PC-3 (cell line): Measurements from ENCODE around the gene GALNT2. TPM values are rescaled to one million over a fixed set of nuclear protein-coding genes. Genes with fewer than 3 reads are reported as not detected.

ENCODE experiments used
- ATAC-seq: fragments of 200-7000 bp; cut with Tn5 transposase; 2 replicates; pipeline ENCODE4 v1.9.1; 2020; ENCODE audit warnings: mild to moderate bottlenecking, moderate library complexity
- BruUV-seq: library from RNA; stranded (reverse); fragments of 400-500 nt; replicated peaks from 2 replicates; lab custom pipeline; 2021; lab: Mats Ljungman, UMichigan
- CTCF ChIA-PET: fragments of 300-600 bp; sonication (Branson Sonifier 250); formaldehyde crosslinking; loops from one replicate; lab custom pipeline; 2022; ENCODE audit warnings: antibody characterized with exemption; lab: Charles Lee
- POLR2A ChIA-PET: fragments of 300-600 bp; sonication (Branson Sonifier 250); formaldehyde crosslinking; loops from one replicate; lab custom pipeline; 2022; ENCODE audit warnings: antibody characterized with exemption; ENCODE audit not compliant: unreplicated experiment; lab: Charles Lee
- DNase-seq: peaks from one replicate; pipeline ENCODE4 v3.0.0-alpha.2; 2015
- H2AFZ ChIP-seq: fragments of 300-600 bp; sonication (generic); 2 replicates; pipeline ENCODE4 v1.6.0; 2016; ENCODE audit warnings: antibody characterized with exemption, low read length
- H3F3A ChIP-seq: fragments of 300-600 bp; sonication (generic); one replicate; pipeline ENCODE4 v1.6.0; 2017; ENCODE audit warnings: antibody characterized with exemption, low read length, control low read depth, mild to moderate bottlenecking; ENCODE audit not compliant: unreplicated experiment
- H3K27ac ChIP-seq: fragments of 300-600 bp; sonication (generic); 2 replicates; pipeline ENCODE4 v1.5.1; 2016; ENCODE audit warnings: mild to moderate bottlenecking, low read length
- H3K27me3 ChIP-seq: fragments of 300-600 bp; sonication (generic); 2 replicates; pipeline ENCODE4 v1.6.1; 2016; ENCODE audit warnings: low read length, mixed read lengths
- H3K36me3 ChIP-seq: fragments of 300-600 bp; sonication (generic); 2 replicates; pipeline ENCODE4 v1.6.1; 2016; ENCODE audit warnings: low read depth, mixed run types, low read length, mixed read lengths
- H3K4me1 ChIP-seq: fragments of 300-600 bp; sonication (generic); 2 replicates; pipeline ENCODE4 v1.5.1; 2016; ENCODE audit warnings: low read length; ENCODE audit not compliant: insufficient read depth
- H3K4me2 ChIP-seq: fragments of 300-600 bp; sonication (generic); 2 replicates; pipeline ENCODE4 v1.6.0; 2016; ENCODE audit warnings: low read length
- H3K4me3 ChIP-seq: fragments of 300-600 bp; sonication (generic); 2 replicates; pipeline ENCODE4 v1.5.1; 2016; ENCODE audit warnings: mild to moderate bottlenecking, low read length, mixed read lengths
- H3K79me2 ChIP-seq: fragments of 300-600 bp; sonication (generic); 2 replicates; pipeline ENCODE4 v1.6.1; 2017; ENCODE audit warnings: low read length, mixed read lengths
- H3K9ac ChIP-seq: fragments of 300-600 bp; sonication (generic); 2 replicates; pipeline ENCODE4 v1.6.0; 2016; ENCODE audit warnings: mild to moderate bottlenecking, low read length
- H3K9me2 ChIP-seq: fragments of 300-600 bp; sonication (generic); replicated peaks from 2 replicates; pipeline ENCODE4 v1.6.1; 2016; ENCODE audit warnings: mixed run types, low read length, mixed read lengths
- H3K9me3 ChIP-seq: fragments of 300-600 bp; sonication (generic); 2 replicates; pipeline ENCODE4 v1.6.1; 2016; ENCODE audit warnings: low read length, mixed read lengths
- H4K20me1 ChIP-seq: fragments of 300-600 bp; sonication (generic); 2 replicates; pipeline ENCODE4 v1.6.1; 2016; ENCODE audit warnings: low read length, mixed read lengths
- CTCF ChIP-seq: fragments of 300-600 bp; sonication (generic); conservative IDR thresholded peaks from 2 replicates; pipeline ENCODE4 v1.5.1; 2017; ENCODE audit warnings: antibody characterized with exemption, low read depth, mild to moderate bottlenecking, low read length
- EZH2 ChIP-seq: fragments of 300-600 bp; sonication (generic); IDR thresholded peaks from one replicate; pipeline ENCODE4 v1.6.1; 2017; ENCODE audit warnings: antibody characterized with exemption, mild to moderate bottlenecking, low read length; ENCODE audit not compliant: unreplicated experiment
- EZH2phosphoT487 ChIP-seq: fragments of 300-600 bp; sonication (generic); IDR thresholded peaks from 2 replicates; pipeline ENCODE4 v1.6.1; 2018; ENCODE audit warnings: mild to moderate bottlenecking, antibody characterized with exemption, low read length, borderline replicate concordance
- intact Hi-C: fragments of 100-400 bp; cut with micrococcal nuclease; formaldehyde crosslinking; loops from 2 replicates; pipeline ENCODE4 v1.9.0; 2023
- total RNA-seq: library from RNA; depleted of rRNA; stranded (reverse); fragments of >200 nt; gene quantifications from 2 replicates; pipeline ENCODE4 v1.2.3, GENCODE V29; 2014

Gene GALNT2
- total RNA-seq, 1 experiment from 2014 or later: 182 TPM

- Histone ChIP-seq H3K4me3 (no peak overlapping the region), H3K9me2 (no peaks in the 10 kb centered on the region), H3K4me2 (no peak overlapping the region), H3K9me3 (no peaks in the 10 kb centered on the region), H3K27me3 (no peaks in the 10 kb centered on the region), H3K9ac (no peak overlapping the region), H2AFZ (no peak overlapping the region), H3K4me1 (no peaks in the 10 kb centered on the region), H3K36me3 (peaks cover 4% of the 10 kb centered on the region; the same call in 1 of the 2 replicates), H4K20me1 (no peaks in the 10 kb centered on the region), H3K79me2 (peaks cover 23% of the 10 kb centered on the region), H3K27ac (no peak overlapping the region), H3F3A (no peaks in the 10 kb centered on the region)
- POLR2A ChIA-PET: no interaction called here
- TF ChIP-seq CTCF: no peak
- no peak for TF ChIP-seq EZH2phosphoT487
- no peak for TF ChIP-seq EZH2
- CTCF ChIA-PET: no interaction called here
- DNase-seq: no peak
- intact Hi-C loops: no loop called here
- no TSS peak for BruUV-seq
- no peak for ATAC-seq
These were observed 161.3 kb downstream of the GALNT2 start for GRCh38 chr1:230228236-230228897.

GRCh38 chr1:230230273-230230672, 163.2 kb downstream of the GALNT2 start:
- no peak for ATAC-seq
- no TSS peak for BruUV-seq

More at GRCh38 chr1:230230273-230230672, 163.2 kb downstream of the GALNT2 start:
- TF ChIP-seq CTCF (no peak), EZH2phosphoT487 (no peak), EZH2 (no peak)
- intact Hi-C loops: no loop called here
- ChIA-PET CTCF (no interaction called here), POLR2A (no interaction called here)
- Histone ChIP-seq H3K9me2 (no peaks in the 10 kb centered on the region), H3K9me3 (no peaks in the 10 kb centered on the region), H3K27ac (no peak overlapping the region), H3K4me3 (no peak overlapping the region), H3K36me3 (peaks cover 4% of the 10 kb centered on the region; the same call in 1 of the 2 replicates), H3K9ac (no peak overlapping the region), H3K4me2 (no peak overlapping the region), H2AFZ (no peak overlapping the region), H3K4me1 (no peaks in the 10 kb centered on the region), H3F3A (no peaks in the 10 kb centered on the region), H3K27me3 (no peaks in the 10 kb centered on the region), H4K20me1 (no peaks in the 10 kb centered on the region), H3K79me2 (peaks cover 7% of the 10 kb centered on the region; the same call in 1 of the 2 replicates)
- no peak for DNase-seq
